GM12892 (cell line): ENCODE measurements around the gene ZDHHC14.

Experiments used
- DNase-seq: peaks from one replicate; pipeline ENCODE4 v3.0.0; 2011; ENCODE audit not compliant: insufficient read length
- FAIRE-seq: peaks from 2 replicates; lab custom pipeline; 2011; peaks lifted over from hg19 to GRCh38; lab: Jason Lieb, UNC
- POLR2A ChIP-seq: IDR thresholded peaks from 2 replicates; pipeline ENCODE4 v1.6.1; 2011; ENCODE audit warnings: low read depth, low read length, control low read depth
- POLR2AphosphoS5 ChIP-seq: IDR thresholded peaks from 2 replicates; pipeline ENCODE4 v1.6.1; 2011; ENCODE audit warnings: low read depth, low read length, control low read depth
- TAF1 ChIP-seq: IDR thresholded peaks from 2 replicates; pipeline ENCODE4 v1.6.1; 2011; ENCODE audit warnings: low read depth, mild to moderate bottlenecking, control low read depth, low read length, borderline replicate concordance

Gene ZDHHC14

DNA sequence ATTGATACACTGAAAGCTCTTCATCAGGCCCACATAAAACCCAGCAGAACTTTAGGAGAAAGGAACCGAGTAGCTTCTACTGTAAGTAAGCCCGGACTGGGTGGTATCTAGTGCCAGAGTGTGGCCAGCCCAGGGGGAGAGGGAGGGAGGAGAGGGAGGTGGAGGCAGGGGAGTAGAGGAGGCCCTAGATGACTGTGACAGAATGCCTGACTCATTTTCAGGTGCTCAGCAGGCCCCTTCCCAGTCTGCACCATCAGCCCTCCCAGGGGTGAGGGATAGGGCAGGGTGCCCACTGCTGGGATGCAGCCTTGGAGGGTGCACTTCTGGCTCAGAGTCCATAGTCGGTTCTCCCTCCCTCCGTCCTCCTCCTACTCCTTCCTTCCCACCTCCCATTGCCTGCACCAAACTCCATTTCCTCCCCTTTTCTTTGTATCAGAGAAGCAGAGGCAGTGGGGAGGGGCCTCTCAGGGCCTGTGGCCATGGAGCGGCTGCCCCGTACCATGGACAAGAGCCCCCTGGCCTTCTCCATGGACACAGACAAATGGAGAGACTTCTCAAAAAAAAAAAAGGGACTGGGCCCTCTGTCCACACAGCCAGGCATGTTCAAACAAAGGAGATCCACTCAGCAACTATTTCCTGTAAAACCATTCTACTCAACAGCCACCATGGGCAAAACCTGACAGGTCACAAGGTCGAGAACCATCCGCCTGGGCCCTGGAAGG lies 257.1 kb downstream of the ZDHHC14 start:
- FAIRE-seq (no peak), DNase-seq (no peak)
- TF ChIP-seq TAF1: no peak
- no peak for TF ChIP-seq POLR2A
- no peak for TF ChIP-seq POLR2AphosphoS5

DNA sequence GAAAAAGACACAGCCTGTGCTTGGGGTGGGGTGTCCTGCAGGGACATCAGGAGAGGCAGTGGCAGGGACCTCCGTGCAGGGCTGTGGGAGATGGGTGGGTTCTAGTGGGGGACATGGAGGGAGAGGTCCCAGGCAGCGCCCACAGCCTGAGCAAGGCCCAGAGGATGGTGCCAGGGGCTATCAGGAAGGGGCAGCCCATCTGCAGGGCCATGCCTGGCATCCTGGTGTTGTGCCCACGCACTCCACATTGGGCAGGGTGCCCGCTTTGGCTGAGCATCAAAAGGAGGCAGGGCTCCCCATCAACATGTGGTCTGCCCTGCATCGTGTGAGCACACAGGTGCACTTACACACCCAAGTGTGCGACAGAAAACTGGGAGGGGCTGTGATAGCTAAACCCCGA lies 257.8 kb downstream of the ZDHHC14 start:
- TF ChIP-seq POLR2AphosphoS5 (no peak), POLR2A (no peak), TAF1 (no peak)
- FAIRE-seq (no peak), DNase-seq (no peak)

DNA sequence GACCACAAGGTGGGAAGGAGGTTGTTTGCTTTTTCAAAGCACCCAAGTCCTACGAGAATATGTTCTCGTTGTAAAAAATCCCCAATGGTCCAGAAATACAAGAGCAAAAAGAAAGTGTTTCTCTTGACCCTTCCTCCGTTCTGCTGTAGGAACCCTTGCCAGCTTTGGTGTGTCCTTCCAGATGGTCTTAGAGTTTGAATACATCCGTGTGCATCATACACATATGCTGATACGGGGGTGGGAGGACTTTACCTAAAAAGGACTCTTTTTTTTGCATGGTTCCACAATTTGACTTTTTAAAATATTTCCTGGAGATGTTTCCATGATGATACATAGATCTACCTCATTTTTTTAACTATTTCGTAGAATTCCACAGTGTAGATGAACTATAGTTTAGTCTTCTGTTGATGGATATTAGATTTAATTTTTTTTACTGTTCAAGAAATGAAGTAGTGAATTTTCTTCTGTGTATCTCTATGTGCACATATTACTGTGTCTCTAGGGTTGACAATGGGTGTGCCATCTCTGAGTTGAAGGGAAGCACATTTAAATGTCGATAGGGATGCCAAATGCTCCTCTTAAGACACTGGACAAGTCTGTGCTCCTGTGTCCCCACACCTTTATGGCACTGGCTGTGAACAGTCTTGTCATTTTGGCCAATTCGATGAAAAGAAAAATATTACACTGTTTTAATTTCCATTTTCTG lies 259.9 kb downstream of the ZDHHC14 start:
- FAIRE-seq (no peak), DNase-seq (no peak)
- TF ChIP-seq POLR2A: no peak

DNA sequence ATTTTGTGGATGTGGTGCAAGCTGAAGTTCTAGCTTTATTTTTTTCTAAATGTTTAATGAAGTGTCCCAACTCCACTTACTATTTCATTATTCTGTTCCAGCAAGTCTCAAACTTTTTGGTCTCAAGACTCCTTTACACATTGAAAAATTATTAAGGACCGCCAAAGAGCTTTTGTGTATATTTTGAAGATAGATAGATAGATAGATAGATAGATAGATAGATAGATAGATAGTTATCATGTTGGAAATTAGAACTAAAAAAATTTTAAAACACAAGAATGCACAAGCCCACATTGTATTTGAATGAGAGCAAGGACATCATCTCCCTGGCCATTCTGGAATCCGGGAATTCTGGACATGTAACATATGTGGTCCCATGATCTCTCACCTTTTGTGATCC lies 260.8 kb downstream of the ZDHHC14 start:
- FAIRE-seq (no peak), DNase-seq (no peak)
- no peak for TF ChIP-seq POLR2AphosphoS5
- TF ChIP-seq POLR2A: no peak
- TF ChIP-seq TAF1: no peak

DNA sequence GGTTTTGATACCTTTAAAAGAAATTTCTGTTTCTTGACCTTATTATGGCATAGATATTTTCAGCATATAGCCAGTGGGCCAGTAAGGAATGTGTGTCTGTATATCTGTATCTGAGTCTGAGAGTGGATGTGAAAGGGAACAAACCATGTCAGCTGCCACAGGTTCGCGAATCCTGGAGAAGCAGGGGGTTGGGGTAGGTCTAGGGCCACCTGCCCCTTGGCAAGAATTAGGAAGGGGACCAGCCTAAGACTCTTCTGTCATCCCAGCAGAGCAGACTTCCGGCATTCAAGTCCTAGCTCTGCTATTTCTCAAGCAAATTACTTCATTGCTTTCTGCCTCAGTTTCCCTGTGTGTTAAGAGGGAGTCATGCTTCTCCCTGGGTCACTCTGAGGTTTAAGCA lies 261.7 kb downstream of the ZDHHC14 start:
- no peak for FAIRE-seq
- no peak for TF ChIP-seq POLR2A
- TF ChIP-seq POLR2AphosphoS5: no peak
- TF ChIP-seq TAF1: no peak
- no peak for DNase-seq

DNA sequence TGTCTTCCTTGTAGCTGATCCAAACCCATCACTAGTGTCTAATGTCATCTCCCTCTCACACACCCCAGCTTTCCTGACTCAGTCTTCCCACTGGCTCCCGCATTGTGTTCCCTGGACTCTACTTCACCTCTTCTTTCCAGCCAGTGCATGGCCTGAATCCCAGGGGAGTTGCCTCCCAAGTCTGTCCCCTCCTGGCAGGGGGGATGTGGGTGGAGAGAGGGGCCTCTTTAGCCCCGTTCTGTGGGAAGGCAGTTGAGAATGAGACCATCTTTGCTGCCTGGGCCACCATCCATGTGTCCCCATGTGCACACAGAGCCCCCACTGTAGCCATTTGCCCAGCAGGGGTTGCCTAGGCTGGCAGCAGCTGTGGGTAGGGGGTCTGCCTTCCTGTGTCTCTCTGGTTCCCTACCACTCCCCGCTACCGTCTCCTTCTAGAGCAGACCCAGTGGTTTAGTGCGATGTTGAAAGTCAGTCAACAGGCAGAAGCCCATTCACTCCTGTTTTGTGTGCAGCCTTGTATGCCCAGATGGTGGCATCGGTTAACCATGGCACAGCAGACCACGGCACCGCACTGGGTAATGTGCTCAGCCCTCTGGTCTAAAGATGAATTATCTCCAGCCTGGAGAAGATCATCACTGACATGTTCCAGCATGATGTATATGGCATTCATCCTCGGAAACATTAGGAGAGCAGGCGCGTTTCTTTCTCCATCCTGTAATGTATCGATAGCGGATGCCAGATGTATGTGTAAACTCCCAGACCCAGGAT lies 263.2 kb downstream of the ZDHHC14 start:
- FAIRE-seq (no peak), DNase-seq (no peak)
- TF ChIP-seq TAF1: no peak
- no peak for TF ChIP-seq POLR2AphosphoS5
- no peak for TF ChIP-seq POLR2A

DNA sequence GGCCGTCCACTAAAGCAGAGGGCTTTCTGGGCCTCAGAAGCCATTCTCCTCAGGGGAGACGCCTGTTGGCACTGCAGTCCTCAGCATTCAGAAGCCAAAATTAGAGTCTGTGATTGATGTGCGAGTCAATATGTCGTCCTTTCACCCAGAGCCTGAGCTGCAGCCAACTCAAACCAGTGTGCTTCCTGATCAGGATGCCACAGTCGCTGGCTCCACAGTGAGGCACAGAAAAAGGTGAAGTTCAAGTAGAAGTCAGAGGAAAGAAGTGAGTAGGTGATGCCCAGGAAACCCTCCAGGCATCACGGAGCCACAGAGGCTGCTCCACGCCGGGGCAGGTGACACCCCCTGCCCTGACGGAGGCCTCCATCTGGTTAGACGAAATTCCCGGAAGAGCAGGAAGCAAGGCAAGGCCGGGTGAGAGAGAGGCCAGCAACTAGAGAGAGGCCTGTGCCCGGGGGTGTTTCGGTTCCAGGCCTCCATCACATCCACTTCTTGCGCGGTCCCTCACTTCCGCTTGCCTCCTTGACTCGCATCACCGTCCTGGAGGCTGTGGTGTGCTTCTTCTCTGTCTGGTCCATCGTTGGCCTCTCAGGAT lies 264.3 kb downstream of the ZDHHC14 start:
- TF ChIP-seq POLR2A (no peak), TAF1 (no peak), POLR2AphosphoS5 (no peak)
- FAIRE-seq (no peak), DNase-seq (no peak)

DNA sequence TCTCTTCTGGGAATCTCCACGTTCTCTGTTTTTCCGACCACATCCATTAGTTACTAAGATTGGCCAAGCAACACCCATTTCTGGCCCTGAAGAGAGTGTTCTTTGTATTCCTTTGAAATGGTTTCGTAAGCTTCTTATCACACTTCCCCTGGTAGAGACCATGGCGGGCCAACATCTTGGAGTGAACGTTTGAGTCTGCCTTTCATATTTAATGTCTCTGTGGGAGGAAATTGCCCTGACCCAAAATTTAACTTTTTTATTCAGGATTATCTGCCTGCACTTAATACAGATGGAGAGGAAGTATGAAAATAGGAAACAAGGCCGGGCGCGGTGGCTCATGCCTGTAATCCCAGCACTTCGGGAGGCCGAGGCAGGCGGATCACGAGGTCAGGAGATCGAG lies 265.0 kb downstream of the ZDHHC14 start:
- FAIRE-seq (no peak), DNase-seq (no peak)
- TF ChIP-seq POLR2A: no peak
- TF ChIP-seq TAF1: no peak
- TF ChIP-seq POLR2AphosphoS5: no peak

DNA sequence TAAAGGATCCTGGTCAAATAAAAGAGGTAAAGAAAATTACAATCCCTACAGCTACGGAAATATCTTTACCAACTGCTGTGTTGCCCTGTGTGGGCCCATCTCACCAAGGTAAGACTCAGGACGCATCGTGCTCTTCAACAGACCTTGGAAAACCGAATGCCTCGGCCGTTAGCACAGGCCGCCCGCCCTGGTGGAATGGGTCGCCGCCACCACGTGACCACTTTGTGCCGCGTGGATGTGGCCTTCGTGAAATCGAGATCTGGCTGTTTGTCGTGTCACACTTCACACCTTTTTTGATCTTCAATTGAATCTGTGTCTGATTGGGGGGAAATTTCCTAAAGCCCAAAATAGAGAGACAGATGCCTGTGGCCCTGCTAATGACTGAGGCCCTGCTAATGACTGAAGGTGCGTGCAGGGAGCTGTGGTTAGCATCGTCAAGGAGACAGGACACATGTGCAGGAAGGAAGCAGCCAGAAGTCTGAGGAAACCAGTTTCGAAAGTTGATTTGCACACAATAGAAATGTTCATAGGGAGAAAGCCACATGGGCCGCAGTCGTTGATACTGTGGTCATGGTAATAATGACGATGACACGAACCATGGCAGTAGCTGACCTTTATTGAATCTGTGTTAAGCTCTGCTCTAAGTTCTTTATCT lies 266.4 kb downstream of the ZDHHC14 start:
- DNase-seq: no peak
- FAIRE-seq: no peak

DNA sequence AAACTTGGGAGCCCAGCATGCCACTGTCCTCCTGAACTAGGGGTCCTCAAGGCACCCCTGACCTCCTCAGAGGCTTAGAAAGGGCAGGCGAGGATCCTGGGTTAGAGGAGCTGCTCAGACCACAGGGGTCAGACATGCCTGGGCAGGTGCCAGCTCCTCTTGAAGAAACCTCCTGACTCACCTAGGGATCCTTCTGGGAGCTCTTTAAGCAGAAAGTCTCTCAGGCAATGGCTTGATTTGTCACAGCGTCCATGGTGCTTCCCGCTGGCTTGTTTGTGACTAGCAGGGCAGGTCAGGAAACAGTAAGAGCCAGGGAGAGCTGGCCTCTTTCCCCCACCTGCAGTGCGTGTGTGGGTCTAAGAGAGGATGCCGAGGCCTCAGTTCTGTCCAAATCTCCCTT lies 267.6 kb downstream of the ZDHHC14 start:
- FAIRE-seq: no peak
- no peak for DNase-seq
- TF ChIP-seq POLR2A (no peak), TAF1 (no peak), POLR2AphosphoS5 (no peak)

More for the DNA sequence above, 266.4 kb downstream of the ZDHHC14 start:
- no peak for TF ChIP-seq TAF1
- TF ChIP-seq POLR2A: no peak
- TF ChIP-seq POLR2AphosphoS5: no peak
